IPS-18a (cell line): ENCODE measurements around the gene NDUFS4.
"Not testable (repeated sequence)": the region's sequence is repeated elsewhere in the genome, so short reads cannot be mapped to it uniquely, and the experiment has no call there.

Source experiments
- H3K27ac ChIP-seq: one replicate; pipeline ENCODE4 v1.5.1; 2013; ENCODE audit warnings: low read length
- H3K27me3 ChIP-seq: one replicate; pipeline ENCODE4 v1.6.1; 2013; ENCODE audit warnings: mild to moderate bottlenecking, low read length; ENCODE audit not compliant: control insufficient read depth, insufficient read depth
- H3K36me3 ChIP-seq: one replicate; pipeline ENCODE4 v1.6.1; 2013; ENCODE audit warnings: low read depth, low read length; ENCODE audit not compliant: control insufficient read depth
- H3K4me1 ChIP-seq: one replicate; pipeline ENCODE4 v1.6.1; 2013; ENCODE audit warnings: low read depth, low read length; ENCODE audit not compliant: control insufficient read depth
- H3K4me3 ChIP-seq: one replicate; pipeline ENCODE4 v1.5.1; 2013; ENCODE audit warnings: low read length
- H3K9ac ChIP-seq: one replicate; pipeline ENCODE4 v1.6.1; 2013; ENCODE audit warnings: mild to moderate bottlenecking, low read length, moderate library complexity
- H3K9me3 ChIP-seq: one replicate; pipeline ENCODE4 v1.6.1; 2013; ENCODE audit warnings: low read depth, low read length; ENCODE audit not compliant: control insufficient read depth

Gene NDUFS4

DNA sequence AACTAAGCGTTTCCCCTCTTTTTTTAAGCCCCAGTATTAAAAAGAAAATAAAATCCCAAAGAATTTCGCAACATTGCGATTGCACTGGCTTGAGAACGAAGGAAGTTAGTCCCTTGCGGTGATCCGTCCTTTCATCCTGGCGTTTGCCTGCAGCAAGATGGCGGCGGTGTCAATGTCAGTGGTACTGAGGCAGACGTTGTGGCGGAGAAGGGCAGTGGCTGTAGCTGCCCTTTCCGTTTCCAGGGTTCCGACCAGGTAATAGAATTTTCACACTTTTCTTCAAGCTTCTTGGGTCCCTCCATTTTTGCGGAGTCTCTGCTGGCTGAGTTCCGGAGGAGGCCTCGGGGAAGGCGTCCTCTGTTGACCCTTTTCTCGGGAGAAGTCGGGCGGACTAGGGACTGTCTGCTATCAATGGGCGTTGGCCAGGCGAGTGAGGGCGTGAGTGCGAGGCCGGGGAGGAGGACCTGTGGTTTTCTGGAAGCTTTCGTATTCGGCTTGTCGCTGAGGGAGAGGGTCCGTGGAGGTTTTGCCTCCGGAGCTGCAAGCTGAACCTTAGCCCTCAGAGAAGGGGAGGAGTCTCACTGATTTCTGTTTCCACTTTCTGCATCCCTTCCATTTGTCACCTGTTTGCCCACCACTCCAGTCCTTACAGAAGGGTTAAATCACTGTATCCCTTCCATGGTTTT is at the start of gene NDUFS4:
TSS of gene NDUFS4 (plus strand) at position 134 of the 686 bp plus-strand sequence. CDS start at position 158, 24 bp downstream.
- peaks cover 6% of the 10 kb centered on the region for H3K9me3 ChIP-seq
- H3K9ac ChIP-seq, result peak within 1 kb of the TSS; percentile 83
- H3K36me3 ChIP-seq, result no peaks in the 10 kb centered on the region
- peak within 1 kb of the TSS; percentile 86 for H3K27ac ChIP-seq
- H3K4me1 ChIP-seq, result peaks cover 7% of the 10 kb centered on the region
- peak within 1 kb of the TSS; percentile 95 for H3K4me3 ChIP-seq
- H3K27me3 ChIP-seq, result no peaks in the 10 kb centered on the region

DNA sequence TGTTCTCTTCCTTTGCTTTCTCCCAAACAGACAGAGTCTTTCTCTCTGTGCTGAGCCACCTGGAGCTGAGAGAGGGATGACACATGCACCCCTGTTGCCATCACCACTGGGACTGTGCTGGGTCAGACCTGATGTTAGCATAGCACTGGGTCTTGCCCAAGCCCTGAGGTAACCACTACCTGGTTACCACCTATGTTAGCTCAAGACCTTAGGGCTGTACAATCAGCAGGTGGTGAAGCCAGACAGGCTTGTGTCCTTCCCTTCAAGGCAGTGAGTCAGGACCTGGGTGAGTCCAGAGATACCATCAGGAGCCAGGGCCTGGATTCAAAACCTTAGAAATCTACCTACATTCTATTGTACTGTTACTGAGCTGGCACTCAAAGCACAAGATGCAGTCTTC is 47.9 kb upstream of the NDUFS4 start:
- Histone ChIP-seq H3K4me3 (no peak overlapping the region), H3K9me3 (peaks cover 16% of the 10 kb centered on the region), H3K9ac (no peak overlapping the region), H3K36me3 (no peaks in the 10 kb centered on the region), H3K27ac (no peak overlapping the region), H3K4me1 (no peaks in the 10 kb centered on the region), H3K27me3 (no peaks in the 10 kb centered on the region)

DNA sequence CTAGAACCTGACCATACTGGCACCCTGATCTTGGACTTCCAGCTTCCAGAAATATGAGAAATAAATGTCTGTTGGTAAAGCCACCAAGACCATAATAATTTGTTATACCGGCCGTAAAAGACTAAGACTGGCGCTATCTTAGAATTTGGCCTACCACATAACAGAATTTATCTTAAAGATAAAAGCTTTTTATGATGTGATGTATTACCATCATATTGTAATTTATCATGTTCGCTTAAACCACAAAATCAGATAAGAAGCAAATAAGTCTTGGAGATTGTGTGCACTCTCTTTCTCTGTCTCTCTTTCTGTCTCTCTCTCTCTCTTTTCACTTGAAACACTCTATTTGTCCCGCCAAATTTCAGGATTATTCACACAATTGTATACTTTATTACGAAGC is 44.5 kb upstream of the NDUFS4 start:
- H3K4me1 ChIP-seq, result no peaks in the 10 kb centered on the region
- no peaks in the 10 kb centered on the region for H3K36me3 ChIP-seq
- H3K9ac ChIP-seq, result no peak overlapping the region
- no peak overlapping the region for H3K27ac ChIP-seq
- no peaks in the 10 kb centered on the region for H3K9me3 ChIP-seq
- no peak overlapping the region for H3K4me3 ChIP-seq
- H3K27me3 ChIP-seq, result no peaks in the 10 kb centered on the region

DNA sequence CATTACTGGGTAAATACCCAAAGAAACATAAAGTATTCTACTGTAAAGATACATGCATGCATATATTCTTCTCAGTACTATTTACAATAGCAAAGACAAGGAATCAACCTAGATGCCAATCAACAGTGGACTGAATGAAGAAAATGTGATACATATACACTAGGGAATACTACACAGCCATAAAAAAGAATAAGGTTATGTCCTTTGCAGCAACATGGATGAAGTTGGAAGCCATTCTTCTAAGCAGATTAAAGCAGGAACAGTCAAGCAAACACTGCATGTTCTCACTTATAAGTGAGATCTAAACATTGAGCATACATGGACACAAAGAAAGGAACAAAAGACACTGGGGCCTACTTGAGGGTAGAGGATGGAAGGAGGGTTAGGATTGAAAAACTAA is 39.6 kb upstream of the NDUFS4 start:
- H3K9me3 ChIP-seq, result no peaks in the 10 kb centered on the region
- H3K27me3 ChIP-seq, result no peaks in the 10 kb centered on the region
- no peak overlapping the region for H3K27ac ChIP-seq
- no peak overlapping the region for H3K9ac ChIP-seq
- H3K4me3 ChIP-seq, result no peak overlapping the region
- H3K4me1 ChIP-seq, result no peaks in the 10 kb centered on the region
- H3K36me3 ChIP-seq, result no peaks in the 10 kb centered on the region

DNA sequence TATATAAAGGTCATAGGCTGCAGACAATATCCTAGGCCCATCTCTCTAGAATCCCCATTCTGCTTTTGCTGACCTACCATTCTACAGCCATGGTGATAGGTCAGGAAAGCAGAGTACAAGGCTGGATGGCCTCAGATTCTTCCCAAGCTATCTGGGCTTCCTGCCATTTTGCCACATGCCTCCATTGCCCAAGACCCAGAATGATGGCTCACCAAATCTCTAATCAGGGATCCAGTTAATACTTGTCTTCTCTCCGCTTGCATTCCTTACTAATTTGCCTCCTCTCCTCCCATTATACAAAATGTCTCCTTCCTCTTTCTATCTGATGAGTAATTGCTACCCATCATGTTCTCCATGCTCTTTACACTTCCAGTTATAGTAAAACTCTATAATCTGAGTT is 22.7 kb upstream of the NDUFS4 start:
- H3K9me3 ChIP-seq, result no peaks in the 10 kb centered on the region
- H3K4me3 ChIP-seq, result no peak overlapping the region
- H3K4me1 ChIP-seq, result peaks cover 9% of the 10 kb centered on the region
- H3K9ac ChIP-seq, result no peak overlapping the region
- H3K27me3 ChIP-seq, result no peaks in the 10 kb centered on the region
- no peaks in the 10 kb centered on the region for H3K36me3 ChIP-seq
- no peak overlapping the region for H3K27ac ChIP-seq

DNA sequence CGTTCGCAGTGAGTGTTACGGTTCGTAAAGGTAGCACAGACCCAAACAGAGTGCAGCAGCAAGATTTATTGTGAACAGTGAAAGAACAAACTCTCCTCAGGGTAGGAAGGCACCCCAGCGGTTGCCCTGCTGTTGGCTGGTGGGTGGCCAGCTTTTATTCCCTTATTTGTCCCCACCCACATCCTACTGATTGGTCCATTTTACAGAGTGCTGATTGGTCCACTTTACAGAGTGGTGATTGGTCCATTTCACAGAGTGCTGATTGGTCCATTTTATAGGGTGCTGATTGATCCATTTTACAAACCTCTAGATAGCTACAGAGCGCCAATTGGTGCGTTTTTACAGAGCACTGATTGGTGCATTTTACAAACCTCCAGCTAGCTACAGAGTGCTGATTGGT is 19.7 kb upstream of the NDUFS4 start:
- not testable (repeated sequence) for H3K4me3 ChIP-seq, H3K27ac ChIP-seq, H3K9ac ChIP-seq, H3K9me3 ChIP-seq, H3K27me3 ChIP-seq, H3K36me3 ChIP-seq
- H3K4me1 ChIP-seq, result peaks cover 38% of the 10 kb centered on the region

DNA sequence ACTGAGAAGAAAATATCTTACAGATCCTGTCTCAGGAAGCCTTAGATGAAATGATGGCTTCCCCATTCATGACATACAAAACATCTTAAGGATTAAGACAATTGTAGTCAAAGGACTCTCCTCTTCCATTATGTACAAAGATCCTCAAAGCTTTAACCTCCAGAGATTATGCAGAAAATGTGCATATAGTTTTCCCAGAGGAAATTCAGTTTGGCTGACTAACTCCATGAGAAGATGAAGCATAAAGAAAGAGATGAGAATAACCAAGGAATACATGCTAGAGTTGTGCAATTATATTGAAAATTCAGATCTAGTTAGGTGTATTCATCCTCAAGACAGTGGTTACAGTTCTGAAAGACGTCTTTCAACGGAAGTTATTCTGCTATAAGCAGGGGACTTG is 18.6 kb upstream of the NDUFS4 start:
- H3K9ac ChIP-seq, result no peak overlapping the region
- H3K4me3 ChIP-seq, result no peak overlapping the region
- H3K4me1 ChIP-seq, result peaks cover 49% of the 10 kb centered on the region
- no peak overlapping the region for H3K27ac ChIP-seq
- no peaks in the 10 kb centered on the region for H3K27me3 ChIP-seq
- H3K9me3 ChIP-seq, result no peaks in the 10 kb centered on the region
- no peaks in the 10 kb centered on the region for H3K36me3 ChIP-seq

DNA sequence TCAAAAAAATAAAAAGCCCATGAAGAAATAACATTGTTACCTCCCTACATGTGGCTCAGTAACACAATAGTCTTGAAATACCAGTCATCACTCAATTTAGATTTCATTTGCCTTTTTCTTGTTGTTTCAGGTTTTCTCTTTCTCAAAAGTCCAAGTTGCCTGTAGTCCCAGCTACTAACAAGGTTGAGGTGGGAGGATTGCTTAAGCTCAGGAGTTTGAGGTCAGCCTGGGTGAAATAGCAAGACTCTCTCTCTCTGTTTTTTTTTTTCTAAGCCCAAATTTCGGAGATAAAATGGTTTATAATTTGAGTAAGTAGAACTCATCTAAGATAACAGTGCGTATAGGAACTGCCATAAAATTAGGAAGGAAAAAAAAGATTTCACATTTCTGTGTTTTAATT is 17.5 kb upstream of the NDUFS4 start:
- H3K27me3 ChIP-seq, result no peaks in the 10 kb centered on the region
- H3K4me1 ChIP-seq, result peaks cover 53% of the 10 kb centered on the region

DNA sequence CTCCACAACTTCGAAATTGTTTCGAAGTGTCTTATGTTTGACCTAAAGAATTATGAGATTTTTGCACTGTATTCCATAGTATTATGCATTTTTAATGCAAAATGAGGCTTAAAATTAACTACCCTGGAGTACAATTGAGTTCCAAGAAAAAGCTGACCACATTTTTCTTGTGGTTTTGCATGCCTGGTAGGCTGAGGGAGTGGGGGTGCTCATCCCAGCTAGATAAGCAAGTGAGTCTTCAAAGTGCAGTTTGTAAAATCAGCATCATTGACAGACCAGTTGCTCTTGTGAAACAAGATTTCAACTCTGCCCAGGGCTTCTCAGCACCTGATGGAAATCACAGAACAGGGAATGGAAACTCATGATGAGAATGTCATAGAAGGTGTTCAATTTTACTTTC is 17.0 kb upstream of the NDUFS4 start:
- H3K36me3 ChIP-seq, result no peaks in the 10 kb centered on the region
- H3K4me1 ChIP-seq, result peaks cover 53% of the 10 kb centered on the region
- H3K4me3 ChIP-seq, result peak overlapping the region; percentile 25
- H3K27ac ChIP-seq, result peak overlapping the region; percentile 28
- no peaks in the 10 kb centered on the region for H3K9me3 ChIP-seq
- no peaks in the 10 kb centered on the region for H3K27me3 ChIP-seq
- H3K9ac ChIP-seq, result no peak overlapping the region

More for the DNA sequence above, 17.5 kb upstream of the NDUFS4 start:
- H3K27ac ChIP-seq, result peak overlapping the region; percentile 28
- H3K4me3 ChIP-seq, result peak overlapping the region; percentile 25
- H3K9me3 ChIP-seq, result no peaks in the 10 kb centered on the region
- no peaks in the 10 kb centered on the region for H3K36me3 ChIP-seq
- no peak overlapping the region for H3K9ac ChIP-seq

DNA sequence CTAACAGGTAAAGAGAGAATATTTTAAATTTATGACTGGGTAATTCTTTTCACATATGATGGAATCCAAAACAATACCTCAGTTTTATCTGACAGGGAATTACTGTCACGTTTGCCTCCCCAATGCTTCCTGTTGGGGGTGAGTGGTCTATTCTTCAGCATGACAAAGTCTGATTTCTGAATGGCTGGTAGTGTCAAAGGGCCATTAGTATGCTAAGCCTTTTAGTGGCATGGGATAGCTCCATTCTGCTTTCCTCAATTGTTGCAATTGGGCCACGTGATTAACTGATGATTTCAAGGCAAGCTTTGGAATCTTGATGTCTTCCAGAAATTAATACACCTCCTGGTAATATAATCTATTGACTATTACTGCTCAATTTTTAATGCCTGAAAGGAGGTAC is 14.7 kb upstream of the NDUFS4 start:
- Histone ChIP-seq H3K27ac (peak overlapping the region; percentile 58), H3K9ac (peak overlapping the region; percentile 41), H3K27me3 (no peaks in the 10 kb centered on the region), H3K9me3 (no peaks in the 10 kb centered on the region), H3K36me3 (no peaks in the 10 kb centered on the region), H3K4me3 (peak overlapping the region; percentile 31), H3K4me1 (peaks cover 53% of the 10 kb centered on the region)

DNA sequence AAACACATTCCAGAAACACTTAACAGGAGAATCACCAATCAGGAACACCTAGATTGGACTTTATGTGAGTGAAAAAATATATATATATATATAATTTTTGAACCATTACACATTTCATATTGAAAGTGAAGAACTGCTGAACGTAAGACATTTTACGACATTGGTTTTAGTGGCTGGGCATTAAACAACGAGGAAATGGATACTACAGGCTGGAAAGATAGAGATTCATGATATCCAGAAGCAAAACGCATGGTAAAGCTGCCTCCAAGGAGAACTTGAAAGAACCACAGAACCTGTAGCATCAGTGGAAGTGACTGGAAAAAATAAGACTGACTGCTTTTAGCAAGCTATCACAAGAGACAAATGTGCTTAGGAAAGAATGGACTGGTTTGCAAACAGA is 13.2 kb upstream of the NDUFS4 start:
- Histone ChIP-seq H3K36me3 (no peaks in the 10 kb centered on the region), H3K9me3 (no peaks in the 10 kb centered on the region), H3K9ac (no peak overlapping the region), H3K4me1 (peaks cover 47% of the 10 kb centered on the region), H3K4me3 (no peak overlapping the region), H3K27me3 (no peaks in the 10 kb centered on the region), H3K27ac (no peak overlapping the region)

DNA sequence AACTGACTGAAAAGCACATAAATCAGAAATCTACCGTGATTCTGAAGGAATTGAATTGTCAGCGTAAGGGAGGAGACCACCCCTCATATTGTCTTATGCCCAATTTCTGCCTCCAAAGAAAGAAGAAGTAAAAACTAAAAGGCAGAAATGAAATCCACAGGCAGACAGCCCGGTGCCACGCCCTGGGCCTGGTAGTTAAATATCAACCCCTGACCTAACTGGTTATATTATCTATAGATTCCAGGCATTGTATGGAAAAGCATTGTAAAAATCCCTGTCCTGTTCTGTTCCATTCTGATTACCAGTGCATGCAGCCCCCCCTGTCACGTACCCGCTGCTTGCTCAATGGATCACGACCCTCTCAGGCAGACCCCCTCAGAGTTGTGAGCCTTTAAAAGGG is 11.9 kb upstream of the NDUFS4 start:
- peaks cover 36% of the 10 kb centered on the region for H3K4me1 ChIP-seq
- not testable (repeated sequence) for H3K27me3 ChIP-seq, H3K9me3 ChIP-seq, H3K9ac ChIP-seq, H3K36me3 ChIP-seq, H3K4me3 ChIP-seq, H3K27ac ChIP-seq
